Stomach smooth muscle (tissue), 2 donors: ENCODE measurements around the gene ZNF662.

Experiments
- H3K27ac ChIP-seq: one replicate; pipeline ENCODE4 v1.7.0; 2013; ENCODE audit warnings: mild to moderate bottlenecking, low read length, inconsistent platforms
- H3K27me3 ChIP-seq, 2 donors: one replicate each; pipeline ENCODE4 v1.7.0; 2013; ENCODE audit warnings: low read length in 2 of 2; ENCODE audit not compliant: insufficient read depth in 2 of 2, control insufficient read depth in 1 of 2
- H3K36me3 ChIP-seq, 2 donors: one replicate each; pipeline ENCODE4 v1.7.0; 2013; ENCODE audit warnings: low read length in 2 of 2; ENCODE audit not compliant: control insufficient read depth in 2 of 2, insufficient read depth in 2 of 2
- H3K4me1 ChIP-seq: one replicate; pipeline ENCODE4 v1.7.0; 2013; ENCODE audit warnings: low read length; ENCODE audit not compliant: control insufficient read depth, insufficient read depth
- H3K4me3 ChIP-seq, 2 donors: one replicate each; pipeline ENCODE4 v1.7.0; 2013; ENCODE audit warnings: low read length in 2 of 2
- H3K9ac ChIP-seq, 2 donors: one replicate each; pipeline ENCODE4 v1.7.0; 2013; ENCODE audit warnings: low read length in 2 of 2, mild to moderate bottlenecking in 1 of 2
- H3K9me3 ChIP-seq, 2 donors: one replicate each; pipeline ENCODE4 v1.7.0; 2013; ENCODE audit warnings: low read length in 2 of 2; ENCODE audit not compliant: control insufficient read depth in 2 of 2
- donor health status: healthy.
- donor health status: Pancreatic carcinoma.

Gene ZNF662

GRCh38 chr3:42937334-42937733 lies 31.4 kb downstream of the ZNF662 start:
- Histone ChIP-seq H3K4me3 (no peak overlapping the region), H3K9ac (no peak overlapping the region), H3K27me3 (no peaks in the 10 kb centered on the region), H3K27ac (no peak overlapping the region), H3K36me3 (no peaks in the 10 kb centered on the region), H3K4me1 (no peaks in the 10 kb centered on the region), H3K9me3 (no peaks in the 10 kb centered on the region)

- Histone ChIP-seq H3K4me3 (no peak overlapping the region), H3K36me3 (peaks cover 3 to 6% of the 10 kb centered on the region in 2 donors), H3K9ac (no peak overlapping the region), H3K27me3 (no peaks in the 10 kb centered on the region), H3K4me1 (no peaks in the 10 kb centered on the region), H3K9me3 (no peaks in the 10 kb centered on the region), H3K27ac (no peak overlapping the region)
These were observed 36.8 kb downstream of the ZNF662 start for GRCh38 chr3:42942693-42943092.

GRCh38 chr3:42946050-42946449 lies 40.1 kb downstream of the ZNF662 start:
- Histone ChIP-seq H3K27me3 (no peaks in the 10 kb centered on the region), H3K27ac (no peak overlapping the region)

GRCh38 chr3:42957573-42957972 lies 51.6 kb downstream of the ZNF662 start:
- Histone ChIP-seq H3K27ac (no peak overlapping the region), H3K4me1 (no peaks in the 10 kb centered on the region), H3K9me3 (no peaks in the 10 kb centered on the region), H3K27me3 (no peaks in the 10 kb centered on the region), H3K9ac (no peak overlapping the region), H3K36me3 (no peaks in the 10 kb centered on the region), H3K4me3 (no peak overlapping the region)

More at GRCh38 chr3:42946050-42946449, 40.1 kb downstream of the ZNF662 start:
- Histone ChIP-seq H3K4me1 (no peaks in the 10 kb centered on the region), H3K36me3 (peaks cover 3 to 6% of the 10 kb centered on the region in 2 donors), H3K9ac (no peak overlapping the region), H3K4me3 (no peak overlapping the region), H3K9me3 (no peaks in the 10 kb centered on the region)

GRCh38 chr3:42960282-42960681 lies 54.3 kb downstream of the ZNF662 start:
- Histone ChIP-seq H3K9ac (no peak overlapping the region), H3K4me3 (no peak overlapping the region), H3K27ac (no peak overlapping the region), H3K36me3 (no peaks in the 10 kb centered on the region), H3K4me1 (no peaks in the 10 kb centered on the region), H3K27me3 (no peaks in the 10 kb centered on the region), H3K9me3 (no peaks in the 10 kb centered on the region)

GRCh38 chr3:42960786-42961185 lies 54.8 kb downstream of the ZNF662 start:
- Histone ChIP-seq H3K9me3 (no peaks in the 10 kb centered on the region), H3K4me1 (no peaks in the 10 kb centered on the region), H3K36me3 (no peaks in the 10 kb centered on the region), H3K4me3 (no peak overlapping the region), H3K27ac (no peak overlapping the region), H3K9ac (no peak overlapping the region), H3K27me3 (no peaks in the 10 kb centered on the region)

- Histone ChIP-seq H3K9me3 (no peaks in the 10 kb centered on the region), H3K36me3 (no peaks in the 10 kb centered on the region), H3K27me3 (no peaks in the 10 kb centered on the region), H3K9ac (no peak overlapping the region), H3K4me3 (no peak overlapping the region), H3K27ac (no peak overlapping the region), H3K4me1 (no peaks in the 10 kb centered on the region)
These were observed 55.7 kb downstream of the ZNF662 start for GRCh38 chr3:42961633-42962032.

GRCh38 chr3:42963269-42963668 lies 57.3 kb downstream of the ZNF662 start:
- Histone ChIP-seq H3K4me3 (no peak overlapping the region), H3K27me3 (no peaks in the 10 kb centered on the region), H3K4me1 (no peaks in the 10 kb centered on the region), H3K27ac (no peak overlapping the region), H3K9me3 (no peaks in the 10 kb centered on the region), H3K36me3 (no peaks in the 10 kb centered on the region), H3K9ac (no peak overlapping the region)

- Histone ChIP-seq H3K27ac (no peak overlapping the region), H3K36me3 (no peaks in the 10 kb centered on the region), H3K4me1 (no peaks in the 10 kb centered on the region), H3K4me3 (no peak overlapping the region), H3K9me3 (no peaks in the 10 kb centered on the region), H3K27me3 (no peaks in the 10 kb centered on the region), H3K9ac (no peak overlapping the region)
These were observed 58.3 kb downstream of the ZNF662 start for GRCh38 chr3:42964266-42964665.
